LNCAP (cell line): ENCODE results near the gene TMEM132D.

Experiments used
- TF ChIP-seq, protein P1 (sequence below): fragments of 450-650 bp; IDR thresholded peaks from 2 replicates; pipeline ENCODE4 v1.5.1; 2017; ENCODE audit warnings: mild to moderate bottlenecking

Gene TMEM132D

GRCh38 chr12:129779989-129780388 is 123.8 kb downstream of the TMEM132D start:
- TF ChIP-seq, protein P1, sequence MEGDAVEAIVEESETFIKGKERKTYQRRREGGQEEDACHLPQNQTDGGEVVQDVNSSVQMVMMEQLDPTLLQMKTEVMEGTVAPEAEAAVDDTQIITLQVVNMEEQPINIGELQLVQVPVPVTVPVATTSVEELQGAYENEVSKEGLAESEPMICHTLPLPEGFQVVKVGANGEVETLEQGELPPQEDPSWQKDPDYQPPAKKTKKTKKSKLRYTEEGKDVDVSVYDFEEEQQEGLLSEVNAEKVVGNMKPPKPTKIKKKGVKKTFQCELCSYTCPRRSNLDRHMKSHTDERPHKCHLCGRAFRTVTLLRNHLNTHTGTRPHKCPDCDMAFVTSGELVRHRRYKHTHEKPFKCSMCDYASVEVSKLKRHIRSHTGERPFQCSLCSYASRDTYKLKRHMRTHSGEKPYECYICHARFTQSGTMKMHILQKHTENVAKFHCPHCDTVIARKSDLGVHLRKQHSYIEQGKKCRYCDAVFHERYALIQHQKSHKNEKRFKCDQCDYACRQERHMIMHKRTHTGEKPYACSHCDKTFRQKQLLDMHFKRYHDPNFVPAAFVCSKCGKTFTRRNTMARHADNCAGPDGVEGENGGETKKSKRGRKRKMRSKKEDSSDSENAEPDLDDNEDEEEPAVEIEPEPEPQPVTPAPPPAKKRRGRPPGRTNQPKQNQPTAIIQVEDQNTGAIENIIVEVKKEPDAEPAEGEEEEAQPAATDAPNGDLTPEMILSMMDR, result no peak

DNA sequence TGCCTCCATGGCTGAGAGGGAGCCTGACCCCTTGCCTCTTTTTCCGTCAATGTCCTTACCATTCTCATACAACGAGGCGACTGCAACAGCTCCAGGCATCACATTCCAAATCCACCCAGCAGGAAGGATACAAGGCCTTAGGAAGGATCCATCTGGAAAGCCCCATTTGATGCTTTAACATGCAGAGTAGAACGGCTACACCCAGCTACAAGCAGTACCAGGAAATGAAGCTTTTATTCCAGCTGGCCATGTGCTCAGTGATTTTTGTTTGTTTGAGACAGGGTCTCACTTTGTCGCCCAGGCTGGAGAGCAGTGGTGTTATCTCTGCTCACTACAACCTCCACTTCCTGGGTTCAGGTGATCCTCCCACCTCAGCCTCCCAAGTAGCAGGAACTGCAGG is 124.8 kb downstream of the TMEM132D start:
- TF ChIP-seq, protein P1, result no peak

DNA sequence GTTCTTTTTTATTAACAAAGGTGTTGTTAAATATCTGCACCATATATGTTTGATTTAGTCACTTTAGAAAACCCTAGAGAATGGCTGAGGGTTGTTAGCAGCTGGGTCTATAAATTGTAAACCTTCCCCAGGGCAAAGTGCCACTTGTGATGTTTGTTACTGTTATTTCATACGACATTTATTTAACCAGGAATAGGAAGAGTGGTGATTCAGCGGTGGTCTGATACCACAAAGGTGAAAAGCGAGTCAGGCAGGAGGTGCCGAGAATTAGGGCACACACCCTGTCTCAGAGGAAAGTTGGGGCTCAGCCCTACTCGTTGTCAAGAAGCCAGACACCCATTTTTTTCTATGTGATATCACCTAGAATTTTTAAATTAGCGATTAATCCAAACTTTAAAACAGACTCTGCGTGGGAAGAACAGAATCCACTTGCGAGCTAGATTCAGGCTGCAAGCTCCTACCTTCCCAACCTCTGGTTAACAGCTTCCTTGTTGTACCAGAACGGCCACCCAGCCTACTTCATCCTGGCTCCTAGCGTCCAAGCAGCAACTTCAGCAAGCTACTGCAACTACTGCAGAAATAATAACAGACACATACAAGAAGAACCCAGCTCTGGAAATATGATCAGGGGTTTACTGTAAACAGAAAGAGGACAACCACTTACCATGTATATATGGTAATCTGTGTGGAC is 126.7 kb downstream of the TMEM132D start:
- TF ChIP-seq, protein P1, result no peak

GRCh38 chr12:129772501-129773493 is 131.0 kb downstream of the TMEM132D start:
- TF ChIP-seq, protein P1, result no peak

- TF ChIP-seq, protein P1, result no peak
Observed at GRCh38 chr12:129771238-129771637, 132.6 kb downstream of the TMEM132D start.

DNA sequence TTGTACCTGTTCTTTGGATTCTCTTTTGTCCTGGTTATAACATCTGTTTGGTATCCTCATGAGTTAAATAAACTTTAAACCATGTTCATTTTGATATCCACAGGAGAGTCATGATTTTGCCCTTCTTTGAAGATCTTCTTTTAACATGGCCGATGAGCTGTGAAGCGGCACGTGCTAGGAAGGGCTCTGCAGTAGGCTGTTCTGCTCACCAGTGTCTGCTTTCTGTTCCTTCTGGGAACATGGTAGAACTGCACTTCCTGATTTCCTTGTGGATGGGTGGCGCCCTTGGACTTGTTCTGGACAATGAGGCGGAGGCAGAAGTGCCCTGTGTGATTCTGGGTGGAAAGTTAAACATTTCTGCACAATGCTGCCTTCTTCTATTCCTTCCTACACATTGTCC is 138.1 kb downstream of the TMEM132D start:
- TF ChIP-seq, protein P1, result no peak

- TF ChIP-seq, protein P1, result no peak
Observed at GRCh38 chr12:129762436-129762835, 141.4 kb downstream of the TMEM132D start.
